ENCODE measurements around the gene SWAP70. TPM values are rescaled to one million over a fixed set of nuclear protein-coding genes. Genes with fewer than 3 reads are reported as not detected.

SWAP70 gene
- total RNA-seq, 1 experiment from 2014 or later, result 8.6 TPM

DNA sequence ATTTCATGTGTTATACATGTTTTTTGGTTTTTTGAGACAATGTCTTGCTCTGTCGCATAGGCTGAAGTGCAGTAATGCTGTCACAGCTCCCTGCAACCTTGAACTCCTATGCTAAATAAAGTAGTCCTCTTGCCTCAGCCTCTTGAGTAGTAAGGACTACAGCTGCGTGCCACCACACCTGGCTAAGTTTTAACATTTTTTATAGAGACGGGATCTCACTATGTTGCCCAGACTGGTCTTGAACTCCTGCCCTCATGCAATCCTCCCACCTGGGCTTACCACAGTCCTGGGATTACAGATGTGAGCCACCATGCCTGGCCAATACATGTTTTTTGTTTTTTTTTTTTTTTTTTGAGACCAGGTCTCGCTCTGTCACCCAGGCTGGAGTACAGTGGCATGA, 33.9 kb downstream of the SWAP70 start:
- ChIA-PET CTCF (no interaction called here), POLR2A (ENCODE audit: unreplicated experiment) (no interaction called here)
- H3K27ac ChIP-seq (ENCODE audit: low read length), result no peak overlapping the region
- no TSS peak for BruUV-seq (replicated peaks)
- no peaks in the 10 kb centered on the region for H3K9me2 ChIP-seq (replicated peaks; ENCODE audit: low read length)
- no peaks in the 10 kb centered on the region for H4K20me1 ChIP-seq (ENCODE audit: low read length)
- H2AFZ ChIP-seq (ENCODE audit: low read length), result no peak overlapping the region
- no peak for DNase-seq
- no peak overlapping the region for H3K4me3 ChIP-seq (ENCODE audit: low read length)
- TF ChIP-seq EZH2phosphoT487 (IDR thresholded peaks at IDR 0.05; ENCODE audit: borderline replicate concordance, low read length), result no peak
- TF ChIP-seq, protein P1, sequence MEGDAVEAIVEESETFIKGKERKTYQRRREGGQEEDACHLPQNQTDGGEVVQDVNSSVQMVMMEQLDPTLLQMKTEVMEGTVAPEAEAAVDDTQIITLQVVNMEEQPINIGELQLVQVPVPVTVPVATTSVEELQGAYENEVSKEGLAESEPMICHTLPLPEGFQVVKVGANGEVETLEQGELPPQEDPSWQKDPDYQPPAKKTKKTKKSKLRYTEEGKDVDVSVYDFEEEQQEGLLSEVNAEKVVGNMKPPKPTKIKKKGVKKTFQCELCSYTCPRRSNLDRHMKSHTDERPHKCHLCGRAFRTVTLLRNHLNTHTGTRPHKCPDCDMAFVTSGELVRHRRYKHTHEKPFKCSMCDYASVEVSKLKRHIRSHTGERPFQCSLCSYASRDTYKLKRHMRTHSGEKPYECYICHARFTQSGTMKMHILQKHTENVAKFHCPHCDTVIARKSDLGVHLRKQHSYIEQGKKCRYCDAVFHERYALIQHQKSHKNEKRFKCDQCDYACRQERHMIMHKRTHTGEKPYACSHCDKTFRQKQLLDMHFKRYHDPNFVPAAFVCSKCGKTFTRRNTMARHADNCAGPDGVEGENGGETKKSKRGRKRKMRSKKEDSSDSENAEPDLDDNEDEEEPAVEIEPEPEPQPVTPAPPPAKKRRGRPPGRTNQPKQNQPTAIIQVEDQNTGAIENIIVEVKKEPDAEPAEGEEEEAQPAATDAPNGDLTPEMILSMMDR (conservative IDR thresholded peaks at IDR 0.05; ENCODE audit: low read depth, low read length), result no peak
- no peak for TF ChIP-seq EZH2 (IDR thresholded peaks at IDR 0.05; ENCODE audit: low read length, unreplicated experiment)
- peaks cover 14% of the 10 kb centered on the region for H3K4me1 ChIP-seq (ENCODE audit: insufficient read depth, low read length)
- no peaks in the 10 kb centered on the region for H3K27me3 ChIP-seq (ENCODE audit: low read length)
- no peaks in the 10 kb centered on the region for H3K79me2 ChIP-seq (ENCODE audit: low read length)
- no peak for ATAC-seq
- intact Hi-C loops (cut with micrococcal nuclease), result no loop called here
- no peaks in the 10 kb centered on the region for H3K9me3 ChIP-seq (ENCODE audit: low read length)
- H3K4me2 ChIP-seq (ENCODE audit: low read length), result no peak overlapping the region
- no peak overlapping the region for H3K9ac ChIP-seq (ENCODE audit: low read length)
- H3K36me3 ChIP-seq (ENCODE audit: low read depth, low read length), result no peaks in the 10 kb centered on the region
- H3F3A ChIP-seq (ENCODE audit: low read length, unreplicated experiment), result no peaks in the 10 kb centered on the region

DNA sequence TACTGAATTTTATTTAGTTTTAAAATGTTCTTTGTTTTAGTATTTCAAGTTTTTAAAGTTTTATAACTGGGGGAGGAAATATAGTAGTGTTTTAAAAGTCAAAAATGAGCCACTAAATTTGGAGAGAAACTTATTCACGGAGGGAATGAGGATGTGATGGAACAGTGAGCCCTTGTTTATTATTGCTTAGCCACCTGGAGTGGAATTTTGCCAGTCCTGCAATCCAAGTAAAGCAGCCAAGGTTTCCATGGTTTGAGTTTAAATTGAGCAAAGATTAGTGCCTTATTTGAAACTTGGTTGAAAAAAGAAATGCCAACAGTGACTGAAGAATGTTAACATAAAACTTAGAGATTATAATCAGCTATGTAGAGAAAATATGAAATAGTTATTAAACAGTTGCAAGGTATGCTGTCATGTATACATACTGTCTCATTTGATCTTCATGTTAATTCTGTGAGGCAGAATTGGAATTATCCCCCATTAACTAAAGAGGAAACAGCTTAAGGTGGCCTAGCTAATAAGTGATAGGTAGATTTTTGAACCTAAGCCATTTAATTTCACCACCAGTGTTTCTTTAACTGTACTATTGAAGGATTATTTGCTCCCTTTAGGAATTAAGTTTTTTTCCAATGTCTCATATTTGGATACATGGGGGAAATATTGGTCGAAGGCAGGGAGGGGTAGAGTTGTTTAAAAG, 36.4 kb downstream of the SWAP70 start:
- ChIA-PET POLR2A (ENCODE audit: unreplicated experiment) (no interaction called here), CTCF (no interaction called here)
- TF ChIP-seq EZH2phosphoT487 (IDR thresholded peaks at IDR 0.05; ENCODE audit: borderline replicate concordance, low read length) (no peak), EZH2 (IDR thresholded peaks at IDR 0.05; ENCODE audit: low read length, unreplicated experiment) (no peak)
- TF ChIP-seq, protein P1 (conservative IDR thresholded peaks at IDR 0.05; ENCODE audit: low read depth, low read length), result no peak
- no peak overlapping the region for H2AFZ ChIP-seq (ENCODE audit: low read length)
- ATAC-seq, result no peak
- H3K79me2 ChIP-seq (ENCODE audit: low read length), result no peaks in the 10 kb centered on the region
- intact Hi-C loops (cut with micrococcal nuclease), result loop anchor here (5.0 kb wide), 1 partner anchor 38 kb away; the partner anchor contains the start of gene SWAP70
- H4K20me1 ChIP-seq (ENCODE audit: low read length), result no peaks in the 10 kb centered on the region
- no peaks in the 10 kb centered on the region for H3K36me3 ChIP-seq (ENCODE audit: low read depth, low read length)
- H3K4me1 ChIP-seq (ENCODE audit: insufficient read depth, low read length), result peaks cover 20% of the 10 kb centered on the region
- H3K9me2 ChIP-seq (replicated peaks; ENCODE audit: low read length), result no peaks in the 10 kb centered on the region
- H3K4me3 ChIP-seq (ENCODE audit: low read length), result no peak overlapping the region
- H3K9me3 ChIP-seq (ENCODE audit: low read length), result no peaks in the 10 kb centered on the region
- DNase-seq, result no peak
- no peaks in the 10 kb centered on the region for H3K27me3 ChIP-seq (ENCODE audit: low read length)
- no peak overlapping the region for H3K9ac ChIP-seq (ENCODE audit: low read length)
- no peaks in the 10 kb centered on the region for H3F3A ChIP-seq (ENCODE audit: low read length, unreplicated experiment)
- no peak overlapping the region for H3K4me2 ChIP-seq (ENCODE audit: low read length)
- no peak overlapping the region for H3K27ac ChIP-seq (ENCODE audit: low read length)
- no TSS peak for BruUV-seq (replicated peaks)

DNA sequence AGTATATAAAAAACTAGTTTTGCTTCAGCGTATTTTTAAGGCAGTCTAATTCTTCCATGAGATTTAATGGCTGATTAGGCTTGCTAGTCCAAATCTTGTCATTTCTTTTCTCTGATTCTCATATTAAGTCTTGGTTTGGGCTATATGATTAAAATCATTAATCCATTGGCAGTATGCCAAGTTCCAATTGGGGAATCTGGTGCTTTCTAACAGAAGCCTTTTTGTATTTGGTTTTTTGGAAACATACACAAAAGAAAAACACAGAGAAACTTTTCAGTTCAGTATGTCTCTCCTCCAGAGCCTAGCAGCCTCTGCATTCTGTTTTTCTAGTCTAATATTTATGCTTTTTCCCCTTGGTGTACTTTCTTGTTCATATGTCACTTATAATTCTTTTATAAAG, 37.9 kb downstream of the SWAP70 start:
- ATAC-seq, result no peak
- Histone ChIP-seq H3K9ac (ENCODE audit: low read length) (no peak overlapping the region), H2AFZ (ENCODE audit: low read length) (no peak overlapping the region), H3K9me3 (ENCODE audit: low read length) (no peaks in the 10 kb centered on the region), H3K79me2 (ENCODE audit: low read length) (no peaks in the 10 kb centered on the region), H4K20me1 (ENCODE audit: low read length) (no peaks in the 10 kb centered on the region), H3K27ac (ENCODE audit: low read length) (peak overlapping the region; percentile 52; the same call in 1 of the 2 replicates), H3K27me3 (ENCODE audit: low read length) (no peaks in the 10 kb centered on the region), H3K4me1 (ENCODE audit: insufficient read depth, low read length) (peaks cover 20% of the 10 kb centered on the region), H3F3A (ENCODE audit: low read length, unreplicated experiment) (no peaks in the 10 kb centered on the region), H3K36me3 (ENCODE audit: low read depth, low read length) (no peaks in the 10 kb centered on the region), H3K4me3 (ENCODE audit: low read length) (no peak overlapping the region), H3K9me2 (replicated peaks; ENCODE audit: low read length) (no peaks in the 10 kb centered on the region), H3K4me2 (ENCODE audit: low read length) (no peak overlapping the region)
- ChIA-PET CTCF (no interaction called here), POLR2A (ENCODE audit: unreplicated experiment) (interaction anchor here (0.6 kb wide), 1 partner anchor 127 kb away, joined by 5 read pairs; no protein-coding TSS in a partner anchor)
- DNase-seq, result no peak
- intact Hi-C loops (cut with micrococcal nuclease), result loop anchor here (1.0 to 5.0 kb wide), 2 partner anchors 39 to 47 kb away; partner anchors contain the start of gene SWAP70
- no TSS peak for BruUV-seq (replicated peaks)
- TF ChIP-seq EZH2phosphoT487 (IDR thresholded peaks at IDR 0.05; ENCODE audit: borderline replicate concordance, low read length) (no peak), EZH2 (IDR thresholded peaks at IDR 0.05; ENCODE audit: low read length, unreplicated experiment) (no peak)
- TF ChIP-seq, protein P1 (conservative IDR thresholded peaks at IDR 0.05; ENCODE audit: low read depth, low read length), result no peak

All from PC-3 (cell line).